ENCODE data around the gene MRPL49.

MRPL49 gene

GRCh38 chr11:65102142-65103095, 19.7 kb upstream of the MRPL49 start:
- peak; percentile 94 for DNase-seq (ENCODE audit: low spot score)

DNA sequence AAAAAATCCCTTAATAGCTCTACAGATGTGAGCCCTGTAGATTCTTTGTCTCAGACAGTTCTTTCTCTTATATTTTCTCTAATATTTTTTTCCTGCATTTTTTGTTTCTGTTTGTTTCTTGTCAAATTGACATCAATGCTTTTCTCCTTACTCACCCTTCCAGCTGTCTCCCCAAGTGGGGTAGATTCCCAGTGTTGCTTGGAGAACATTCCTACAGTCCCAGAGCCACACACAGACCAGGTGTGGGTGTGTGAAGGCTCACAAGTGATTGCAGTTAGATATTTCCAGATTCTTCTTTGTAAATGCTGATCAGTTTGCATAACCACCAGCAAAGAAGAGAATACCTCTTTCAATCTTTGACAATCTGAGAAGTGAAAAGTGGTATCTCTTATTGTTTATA, 18.6 kb upstream of the MRPL49 start:
- DNase-seq (ENCODE audit: low spot score) = no peak

GRCh38 chr11:65104628-65105027, 17.5 kb upstream of the MRPL49 start:
- peak; percentile 59 for DNase-seq (ENCODE audit: low spot score)

DNA sequence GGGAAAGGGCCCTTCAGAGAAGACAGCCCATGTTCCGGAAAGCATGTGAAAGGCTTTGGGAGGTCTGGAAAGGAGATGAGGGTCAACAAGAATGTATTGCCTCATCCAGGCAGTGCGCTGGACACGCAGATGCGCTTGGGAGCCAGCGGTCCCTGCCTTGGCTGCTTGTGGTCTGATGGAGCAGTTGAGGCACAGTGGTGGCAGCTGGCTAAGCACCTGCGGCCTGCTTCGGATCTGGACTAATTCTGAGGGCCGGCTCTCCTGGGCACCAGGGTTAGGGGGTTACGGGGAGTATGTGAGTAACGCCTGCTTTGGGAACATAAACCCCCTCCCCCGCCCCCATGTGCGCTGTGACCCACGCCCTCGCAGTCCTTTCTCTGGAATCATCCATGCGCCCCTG, 15.0 kb upstream of the MRPL49 start:
- DNase-seq (ENCODE audit: low spot score) = no peak

DNA sequence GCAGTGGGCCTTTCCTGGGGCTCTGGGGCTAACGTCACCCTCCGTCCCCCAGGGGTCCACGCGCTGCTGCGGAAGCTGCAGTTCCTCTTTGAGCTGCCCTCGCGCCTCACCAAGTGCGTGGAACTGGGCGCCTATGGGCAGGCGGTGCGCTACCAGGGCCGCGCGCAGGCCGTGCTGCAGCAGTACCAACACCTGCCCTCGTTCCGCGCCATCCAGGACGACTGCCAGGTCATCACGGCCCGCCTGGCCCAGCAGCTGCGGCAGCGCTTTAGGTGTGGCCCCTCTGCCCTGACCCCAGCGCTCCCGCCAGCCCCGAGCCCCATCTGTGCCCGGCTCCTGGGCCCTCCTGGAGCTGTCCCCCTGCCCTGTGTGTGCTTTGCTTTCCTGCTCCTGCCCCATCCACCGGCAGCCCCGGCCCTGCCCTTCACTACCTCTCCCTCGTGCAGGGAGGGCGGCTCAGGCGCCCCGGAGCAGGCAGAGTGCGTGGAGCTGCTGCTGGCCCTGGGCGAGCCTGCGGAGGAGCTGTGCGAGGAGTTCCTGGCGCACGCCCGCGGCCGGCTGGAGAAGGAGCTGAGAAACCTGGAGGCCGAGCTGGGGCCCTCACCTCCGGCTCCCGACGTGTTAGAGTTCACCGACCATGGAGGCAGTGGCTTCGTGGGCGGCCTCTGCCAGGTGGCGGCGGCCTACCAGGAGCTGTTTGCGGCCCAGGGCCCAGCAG, 14.2 kb upstream of the MRPL49 start:
- DNase-seq (ENCODE audit: low spot score) = no peak

GRCh38 chr11:65108469-65109123, 13.5 kb upstream of the MRPL49 start:
- no peak for DNase-seq (ENCODE audit: low spot score)

GRCh38 chr11:65109231-65110198, 12.6 kb upstream of the MRPL49 start:
- DNase-seq (ENCODE audit: low spot score) = no peak

- DNase-seq (ENCODE audit: low spot score) = peak; percentile 84
Measured at GRCh38 chr11:65110354-65110861, 11.7 kb upstream of the MRPL49 start.

- DNase-seq (ENCODE audit: low spot score) = no peak
Measured at GRCh38 chr11:65111159-65111743, 10.9 kb upstream of the MRPL49 start.

DNA sequence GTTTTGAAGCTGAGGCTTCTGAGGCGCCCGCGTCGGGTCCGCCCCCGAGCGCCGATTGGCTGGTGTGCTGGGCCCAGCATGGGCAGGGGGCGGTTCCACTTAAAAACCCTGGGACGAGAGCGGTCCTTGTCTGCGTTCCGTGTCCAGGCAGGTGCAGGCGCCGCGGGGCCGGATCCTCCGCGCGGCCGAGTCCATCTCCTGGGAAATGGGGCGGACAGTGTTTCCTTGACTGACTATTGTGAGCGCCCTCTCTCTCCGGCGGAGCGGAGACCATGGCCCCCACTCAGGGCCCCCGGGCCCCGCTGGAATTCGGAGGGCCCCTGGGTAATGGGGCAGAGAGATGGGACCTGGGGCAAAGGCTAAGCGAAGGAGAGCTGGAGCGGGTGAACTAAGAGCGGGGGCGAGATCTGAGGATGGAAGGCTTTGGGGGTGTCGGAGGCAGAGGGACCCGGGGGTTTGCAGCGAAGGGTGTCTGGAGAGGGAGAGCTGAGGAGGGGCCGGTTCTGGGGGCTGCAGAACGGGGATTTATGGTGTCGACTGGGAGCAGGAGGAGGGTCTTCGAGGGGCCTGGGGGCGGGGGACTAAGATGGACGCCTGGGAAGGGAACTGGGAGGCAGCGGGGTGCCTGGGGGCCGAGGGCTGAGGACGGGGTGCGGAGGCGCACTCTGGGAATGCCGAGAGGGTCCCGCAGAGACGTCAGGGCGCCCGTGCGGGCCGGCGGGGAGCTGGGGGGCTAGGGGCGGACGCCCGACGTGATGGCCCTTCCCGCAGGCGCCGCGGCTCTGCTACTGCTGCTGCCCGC, 10.2 kb upstream of the MRPL49 start, which contains the start of gene TM7SF2:
Gene TM7SF2 (plus strand): TSS at position 129 of the 802 bp plus-strand sequence. CDS start 144 bp downstream, at position 273.
- peak; percentile 97 for DNase-seq (ENCODE audit: low spot score)

DNA sequence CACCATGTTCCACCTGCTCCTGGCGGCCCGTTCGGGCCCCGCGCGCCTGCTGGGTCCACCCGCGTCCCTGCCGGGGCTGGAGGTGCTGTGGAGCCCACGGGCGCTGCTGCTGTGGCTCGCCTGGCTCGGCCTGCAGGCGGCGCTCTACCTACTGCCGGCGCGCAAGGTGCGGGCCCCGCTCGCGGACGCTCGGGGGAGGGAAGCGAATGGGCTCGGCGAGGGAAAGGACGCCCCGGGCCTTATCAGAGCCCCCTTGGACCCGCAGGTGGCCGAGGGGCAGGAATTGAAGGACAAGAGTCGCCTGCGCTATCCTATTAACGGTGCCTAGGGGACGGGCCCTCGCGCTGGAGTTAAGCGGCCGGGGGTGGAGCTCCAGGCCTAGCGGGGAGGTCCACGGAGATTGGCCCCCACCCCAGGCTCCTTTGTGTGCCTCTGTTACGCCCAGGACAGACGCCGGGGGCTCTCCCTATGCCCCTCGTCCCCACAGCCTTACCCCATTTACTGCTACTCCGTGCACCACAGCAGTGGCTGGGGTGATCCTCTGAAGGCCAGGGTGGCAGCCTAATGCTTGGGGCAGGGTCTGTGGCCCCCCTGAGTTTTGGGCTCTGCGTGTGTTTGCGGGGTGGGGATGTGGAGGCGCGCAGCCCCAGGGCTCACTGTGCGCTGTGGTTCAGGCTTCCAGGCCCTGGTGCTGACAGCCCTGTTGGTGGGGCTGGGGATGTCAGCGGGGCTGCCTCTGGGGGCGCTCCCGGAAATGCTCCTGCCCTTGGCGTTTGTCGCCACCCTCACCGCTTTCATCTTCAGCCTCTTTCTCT, 9.4 kb upstream of the MRPL49 start:
- no peak for DNase-seq (ENCODE audit: low spot score)

- no peak for DNase-seq (ENCODE audit: low spot score)
Measured at GRCh38 chr11:65113361-65113756, 8.8 kb upstream of the MRPL49 start.

- no peak for DNase-seq (ENCODE audit: low spot score)
Measured at GRCh38 chr11:65113839-65114238, 8.3 kb upstream of the MRPL49 start.

- no peak for DNase-seq (ENCODE audit: low spot score)
Measured at GRCh38 chr11:65114538-65115171, 7.5 kb upstream of the MRPL49 start.

- no peak for DNase-seq (ENCODE audit: low spot score)
Measured at GRCh38 chr11:65115361-65116082, 6.6 kb upstream of the MRPL49 start.

GRCh38 chr11:65116370-65117205, 5.5 kb upstream of the MRPL49 start:
- DNase-seq (ENCODE audit: low spot score) = no peak

Data from pons (tissue), 1 donor.